GM06990 (cell line): Measurements from ENCODE around the gene LILRA1.
"Not testable (repeated sequence)": the region's sequence is repeated elsewhere in the genome, so short reads cannot be mapped to it uniquely, and the experiment has no call there.

Experiments used
- DNase-seq: peaks from one replicate; pipeline ENCODE4 v3.0.0-alpha.2; 2011; ENCODE audit not compliant: insufficient read length; ENCODE audit errors: extremely low read depth
- H3K27me3 ChIP-seq: replicated peaks from 2 replicates; pipeline ENCODE4 v1.6.0; 2011; ENCODE audit warnings: low read length; ENCODE audit not compliant: control insufficient read depth, insufficient read depth
- H3K36me3 ChIP-seq: 2 replicates; pipeline ENCODE4 v1.5.1; 2011; ENCODE audit warnings: low read length; ENCODE audit not compliant: control insufficient read depth, insufficient read depth
- H3K4me3 ChIP-seq: replicated peaks from 2 replicates; pipeline ENCODE4 v1.5.1; 2011; ENCODE audit warnings: low read depth, mild to moderate bottlenecking, control low read depth, low read length
- TF ChIP-seq, protein P1 (sequence below): IDR thresholded peaks from 2 replicates; pipeline ENCODE4 v1.5.1; 2011; ENCODE audit warnings: low read length, control low read depth, mild to moderate bottlenecking, inconsistent platforms; ENCODE audit not compliant: insufficient read depth, poor library complexity, severe bottlenecking

Gene LILRA1

DNA sequence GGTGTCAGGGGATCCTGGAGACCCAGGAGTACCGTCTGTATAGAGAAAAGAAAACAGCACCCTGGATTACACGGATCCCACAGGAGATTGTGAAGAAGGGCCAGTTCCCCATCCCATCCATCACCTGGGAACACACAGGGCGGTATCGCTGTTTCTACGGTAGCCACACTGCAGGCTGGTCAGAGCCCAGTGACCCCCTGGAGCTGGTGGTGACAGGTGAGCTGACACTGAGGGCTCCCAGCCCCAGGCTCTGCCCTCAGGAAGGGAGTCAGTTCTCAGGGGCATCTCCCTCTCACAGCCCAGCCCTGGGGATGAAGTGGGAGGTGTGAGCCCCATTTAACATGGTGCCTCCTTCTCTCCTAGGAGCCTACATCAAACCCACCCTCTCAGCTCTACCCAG, 1.3 kb downstream of the LILRA1 start:
- Histone ChIP-seq H3K4me3 (no peak overlapping the region), H3K36me3 (no peaks in the 10 kb centered on the region), H3K27me3 (no peaks in the 10 kb centered on the region; the same call in 1 of the 2 replicates)
- TF ChIP-seq, protein P1, sequence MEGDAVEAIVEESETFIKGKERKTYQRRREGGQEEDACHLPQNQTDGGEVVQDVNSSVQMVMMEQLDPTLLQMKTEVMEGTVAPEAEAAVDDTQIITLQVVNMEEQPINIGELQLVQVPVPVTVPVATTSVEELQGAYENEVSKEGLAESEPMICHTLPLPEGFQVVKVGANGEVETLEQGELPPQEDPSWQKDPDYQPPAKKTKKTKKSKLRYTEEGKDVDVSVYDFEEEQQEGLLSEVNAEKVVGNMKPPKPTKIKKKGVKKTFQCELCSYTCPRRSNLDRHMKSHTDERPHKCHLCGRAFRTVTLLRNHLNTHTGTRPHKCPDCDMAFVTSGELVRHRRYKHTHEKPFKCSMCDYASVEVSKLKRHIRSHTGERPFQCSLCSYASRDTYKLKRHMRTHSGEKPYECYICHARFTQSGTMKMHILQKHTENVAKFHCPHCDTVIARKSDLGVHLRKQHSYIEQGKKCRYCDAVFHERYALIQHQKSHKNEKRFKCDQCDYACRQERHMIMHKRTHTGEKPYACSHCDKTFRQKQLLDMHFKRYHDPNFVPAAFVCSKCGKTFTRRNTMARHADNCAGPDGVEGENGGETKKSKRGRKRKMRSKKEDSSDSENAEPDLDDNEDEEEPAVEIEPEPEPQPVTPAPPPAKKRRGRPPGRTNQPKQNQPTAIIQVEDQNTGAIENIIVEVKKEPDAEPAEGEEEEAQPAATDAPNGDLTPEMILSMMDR, result no peak
- no peak for DNase-seq

GRCh38 chr19:54595680-54596436, 2.4 kb downstream of the LILRA1 start:
- H3K27me3 ChIP-seq, H3K36me3 ChIP-seq, DNase-seq, H3K4me3 ChIP-seq: not testable (repeated sequence)

DNA sequence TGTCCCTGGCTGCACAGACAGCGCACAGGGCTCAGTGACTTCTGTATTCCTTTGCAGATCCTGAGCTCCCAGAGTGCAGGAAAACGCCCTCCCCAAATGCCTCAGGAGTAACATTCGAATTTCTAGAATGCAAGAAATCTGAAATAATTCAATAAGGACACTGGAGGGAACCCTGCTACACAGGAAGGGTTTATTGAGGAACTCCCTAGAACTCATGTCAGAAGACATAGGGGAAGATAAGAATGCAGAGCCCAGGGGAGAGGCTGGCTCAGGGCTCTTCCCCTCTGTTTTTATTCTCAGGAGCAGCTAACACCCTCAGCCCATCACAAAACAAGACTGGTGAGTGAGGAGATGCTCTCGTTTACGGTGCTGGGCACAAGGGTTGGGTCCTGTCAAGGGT, 6.8 kb downstream of the LILRA1 start:
- TF ChIP-seq, protein P1, result no peak
- Histone ChIP-seq H3K4me3 (no peak overlapping the region), H3K36me3 (no peaks in the 10 kb centered on the region), H3K27me3 (no peaks in the 10 kb centered on the region; the same call in 1 of the 2 replicates)
- DNase-seq, result no peak

DNA sequence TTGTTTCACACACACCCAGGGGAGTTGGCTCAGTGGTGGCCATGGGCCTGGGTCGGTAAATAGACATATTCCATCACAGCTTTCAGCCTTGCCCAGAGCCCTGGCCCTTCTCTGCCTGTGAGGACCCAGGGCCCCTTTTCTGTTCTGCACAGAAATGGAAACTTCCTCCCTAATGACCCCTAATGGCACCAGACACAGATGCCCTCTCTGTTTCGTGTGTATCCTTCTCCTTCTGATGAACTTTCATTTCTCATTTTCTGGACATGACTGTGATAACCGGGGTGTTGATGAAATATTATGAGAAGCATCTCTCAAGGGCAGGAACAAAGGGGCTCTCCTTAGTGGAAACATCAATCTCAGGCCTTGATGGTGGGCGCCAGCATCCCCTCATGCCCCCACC, 12.8 kb downstream of the LILRA1 start:
- no peaks in the 10 kb centered on the region for H3K36me3 ChIP-seq
- TF ChIP-seq, protein P1, result no peak
- no peak overlapping the region for H3K4me3 ChIP-seq

DNA sequence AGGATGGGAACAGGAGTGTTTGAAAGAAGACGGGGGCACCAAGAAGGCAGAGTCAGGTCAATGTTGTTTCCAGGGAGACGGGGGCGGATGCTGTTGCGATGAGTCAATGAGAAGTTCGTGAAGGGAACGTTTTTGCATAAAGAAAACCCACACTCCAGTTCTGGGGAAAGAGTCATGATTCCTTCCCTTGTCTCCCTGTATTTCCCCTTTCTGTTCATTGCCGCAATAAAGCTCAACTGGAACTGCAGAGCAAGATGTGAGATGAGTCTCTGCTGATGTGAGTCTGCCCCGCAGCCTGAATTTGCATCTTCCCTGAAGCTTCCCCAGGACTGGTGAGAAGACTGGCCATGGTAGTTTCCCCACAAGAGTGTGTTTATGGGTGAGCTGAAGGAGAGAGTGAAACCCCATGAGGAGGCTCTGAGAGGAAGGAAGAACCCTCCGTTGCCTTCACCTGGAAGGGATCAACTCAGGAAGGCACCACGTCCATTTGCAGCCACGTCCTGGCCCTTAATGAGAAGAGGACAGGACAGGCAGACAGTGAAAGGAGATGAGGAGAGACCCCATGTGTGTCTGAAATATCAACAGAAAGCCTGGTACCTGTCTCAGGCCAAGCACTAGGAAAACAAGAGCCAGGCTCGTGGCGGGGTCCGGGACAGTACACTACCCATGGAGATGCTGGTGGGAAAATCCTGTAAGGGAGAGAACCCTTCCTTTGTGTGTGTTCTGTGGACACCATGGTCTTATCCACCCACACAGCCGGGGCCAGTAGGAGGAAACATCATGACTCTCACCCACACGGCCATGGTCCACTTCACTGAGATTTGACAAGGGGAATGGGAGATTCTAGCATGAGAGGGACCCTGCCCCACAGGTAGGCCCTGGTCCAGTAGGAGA, 13.7 kb downstream of the LILRA1 start:
- no peak for DNase-seq
- peak overlapping the region; percentile 33 for H3K4me3 ChIP-seq
- TF ChIP-seq, protein P1, result no peak
- H3K27me3 ChIP-seq, result no peaks in the 10 kb centered on the region
- no peaks in the 10 kb centered on the region for H3K36me3 ChIP-seq

More for the DNA sequence above, 12.8 kb downstream of the LILRA1 start:
- no peak for DNase-seq
- no peaks in the 10 kb centered on the region for H3K27me3 ChIP-seq

- H3K27me3 ChIP-seq, result no peaks in the 10 kb centered on the region
- TF ChIP-seq, protein P1, result no peak
These were observed 14.3 kb downstream of the LILRA1 start for GRCh38 chr19:54607785-54608150.

More at GRCh38 chr19:54607785-54608150, 14.3 kb downstream of the LILRA1 start:
- Histone ChIP-seq H3K36me3 (no peaks in the 10 kb centered on the region), H3K4me3 (no peak overlapping the region)
- no peak for DNase-seq
